ENCODE data around the gene OLFML2B. TPM values are rescaled to one million over a fixed set of nuclear protein-coding genes. Genes with fewer than 3 reads are reported as not detected.
A peak's percentile ranks its signal among the peaks of the same experiment; 100 is the strongest.

Gene OLFML2B
- total and polyA plus RNA-seq, 8 donors: 0.31 to 56.0 (median 1.7) TPM; not detected in 1

GRCh38 chr1:162028726-162029125 is 5.1 kb upstream of the OLFML2B start:
- intact Hi-C loops (cut with DNase I; ENCODE audit: low total_unique reads): no loop called here
- H3K9me3 ChIP-seq: no peaks in the 10 kb centered on the region
- no peak for TF ChIP-seq POLR2A (IDR thresholded peaks at IDR 0.05)
- TF ChIP-seq CTCF (IDR thresholded peaks at IDR 0.05): no peak
- TF ChIP-seq EP300 (IDR thresholded peaks at IDR 0.05): no peak
- no peak for TF ChIP-seq POLR2AphosphoS5 (IDR thresholded peaks at IDR 0.05)
- no peaks in the 10 kb centered on the region for H3K36me3 ChIP-seq
- H3K27me3 ChIP-seq: peaks cover 0 to 43% (median 5%) of the 10 kb centered on the region in 3 donors
- DNase-seq: peak in 1 of 2 donors; percentile 46
- no peak overlapping the region for H3K4me3 ChIP-seq
- 63 to 74% (median 68%) methylated on average over 6 of the region's 6 CpGs for WGBS, 5 donors
- no peak overlapping the region for H3K27ac ChIP-seq
- H3K4me1 ChIP-seq: peaks cover 0 to 10% (median 8%) of the 10 kb centered on the region in 4 donors

GRCh38 chr1:162026881-162027280 is 3.2 kb upstream of the OLFML2B start:
- Histone ChIP-seq H3K4me3 (no peak overlapping the region), H3K9me3 (no peaks in the 10 kb centered on the region), H3K36me3 (no peaks in the 10 kb centered on the region), H3K4me1 (peaks cover 5 to 20% (median 17%) of the 10 kb centered on the region in 4 donors), H3K27ac (no peak overlapping the region), H3K27me3 (peaks cover 0 to 57% (median 14%) of the 10 kb centered on the region in 3 donors)
- TF ChIP-seq EP300 (IDR thresholded peaks at IDR 0.05) (no peak), CTCF (IDR thresholded peaks at IDR 0.05) (no peak), POLR2AphosphoS5 (IDR thresholded peaks at IDR 0.05) (no peak), POLR2A (IDR thresholded peaks at IDR 0.05) (no peak)
- DNase-seq: no peak
- intact Hi-C loops (cut with DNase I; ENCODE audit: low total_unique reads): no loop called here
- 69 to 93% (median 85%) methylated on average over 2 of the region's 2 CpGs for WGBS, 5 donors

GRCh38 chr1:162025541-162025940 is 1.9 kb upstream of the OLFML2B start:
- no peak for DNase-seq
- Histone ChIP-seq H3K4me1 (peaks cover 5 to 27% (median 17%) of the 10 kb centered on the region in 4 donors), H3K9me3 (no peaks in the 10 kb centered on the region), H3K36me3 (no peaks in the 10 kb centered on the region), H3K27ac (no peak overlapping the region), H3K27me3 (peaks cover 0 to 57% (median 14%) of the 10 kb centered on the region in 3 donors), H3K4me3 (no peak overlapping the region)
- intact Hi-C loops (cut with DNase I; ENCODE audit: low total_unique reads): no loop called here
- WGBS, 5 donors: 89 to 97% (median 92%) methylated on average over 2 of the region's 2 CpGs
- no peak for TF ChIP-seq POLR2A (IDR thresholded peaks at IDR 0.05)
- no peak for TF ChIP-seq EP300 (IDR thresholded peaks at IDR 0.05)
- TF ChIP-seq POLR2AphosphoS5 (IDR thresholded peaks at IDR 0.05): no peak
- TF ChIP-seq CTCF (IDR thresholded peaks at IDR 0.05): no peak

GRCh38 chr1:162023181-162023546 is 505 bp downstream of the OLFML2B start:
- Histone ChIP-seq H3K4me3 (peak overlapping the region; percentile 51 to 64 (median 60)), H3K36me3 (no peaks in the 10 kb centered on the region), H3K27me3 (peaks cover 0 to 52% (median 14%) of the 10 kb centered on the region in 3 donors), H3K9me3 (no peaks in the 10 kb centered on the region), H3K4me1 (peaks cover 5 to 42% (median 20%) of the 10 kb centered on the region in 4 donors), H3K27ac (peak overlapping the region in 4 of 5 donors; percentile 7 to 65 (median 26))
- intact Hi-C loops (cut with DNase I; ENCODE audit: low total_unique reads): no loop called here
- TF ChIP-seq CTCF (IDR thresholded peaks at IDR 0.05) (no peak), POLR2AphosphoS5 (IDR thresholded peaks at IDR 0.05) (no peak)
- 33 to 40% (median 33%) methylated on average over 15 to 20 of the region's 20 CpGs for WGBS, 5 donors
- no peak for DNase-seq
